Suprapubic skin (tissue), 4 donors: Measurements from ENCODE around the gene TSPYL2. TPM values are rescaled to one million over a fixed set of nuclear protein-coding genes. Genes with fewer than 3 reads are reported as not detected.

ENCODE experiments used
- DNase-seq, 2 donors: peaks; one replicate each; pipeline ENCODE4 v3.0.0-alpha.2; 2019; ENCODE audit warnings: low spot score in 2 of 2
- H3K27ac ChIP-seq: fragments of 200-600 bp; sonication (generic); one replicate; pipeline ENCODE4 v1.5.1; 2019
- H3K27me3 ChIP-seq: fragments of 200-600 bp; sonication (generic); one replicate; pipeline ENCODE4 v1.5.1; 2019
- H3K36me3 ChIP-seq: fragments of 200-600 bp; sonication (generic); one replicate; pipeline ENCODE4 v1.5.1; 2019
- H3K4me1 ChIP-seq: fragments of 200-600 bp; sonication (generic); one replicate; pipeline ENCODE4 v1.5.1; 2019
- H3K4me3 ChIP-seq: fragments of 200-600 bp; sonication (generic); one replicate; pipeline ENCODE4 v1.5.1; 2019; ENCODE audit warnings: mild to moderate bottlenecking
- H3K9me3 ChIP-seq: fragments of 200-600 bp; sonication (generic); one replicate; pipeline ENCODE4 v1.5.1; 2019
- CTCF ChIP-seq, 2 donors: fragments of 200-600 bp in 1 of 2; fragments of 450-650 bp in 1 of 2; sonication (generic) in 1 of 2; IDR thresholded peaks; one replicate each; pipeline ENCODE4 v1.5.1; 2016 to 2019; ENCODE audit warnings: antibody characterized with exemption in 2 of 2, mild to moderate bottlenecking in 1 of 2, moderate library complexity in 1 of 2
- EP300 ChIP-seq: sonication (generic); formaldehyde crosslinking; IDR thresholded peaks from one replicate; pipeline ENCODE4 v1.6.1; 2017; ENCODE audit warnings: antibody characterized with exemption
- POLR2A ChIP-seq, 2 donors: fragments of 450-650 bp; IDR thresholded peaks; one replicate each; pipeline ENCODE4 v1.6.1; 2017; ENCODE audit warnings: antibody characterized with exemption in 2 of 2, mild to moderate bottlenecking in 2 of 2, moderate library complexity in 2 of 2
- POLR2AphosphoS5 ChIP-seq, 3 donors: sonication (generic); formaldehyde crosslinking; IDR thresholded peaks; one replicate each; pipeline ENCODE4 v1.6.1; 2017; ENCODE audit warnings: antibody characterized with exemption in 3 of 3
- WGBS: methylation state at CpG from one replicate; pipeline ENCODE4 v1.1.5; 2018; 5-methylcytosine and 5-hydroxymethylcytosine counted together
- total RNA-seq, 4 donors: library from RNA; depleted of rRNA; stranded (reverse); fragments of >200 nt; gene quantifications; one replicate each; pipeline ENCODE4 v1.1.0, GENCODE V29; 2016

The TSPYL2 gene
- total RNA-seq, 4 donors from 2014 or later: 29.4 to 60.7 (median 48.4) TPM

GRCh38 chrX:53114864-53115549 lies 32.8 kb downstream of the TSPYL2 start:
- no peak for TF ChIP-seq CTCF (IDR thresholded peaks at IDR 0.05)
- no peak for TF ChIP-seq POLR2AphosphoS5 (IDR thresholded peaks at IDR 0.05)
- TF ChIP-seq POLR2A (IDR thresholded peaks at IDR 0.05): no peak
- TF ChIP-seq EP300: no peak
- DNase-seq: no peak
- Histone ChIP-seq H3K9me3 (no peaks in the 10 kb centered on the region), H3K27ac (no peak overlapping the region), H3K4me1 (peaks cover 8% of the 10 kb centered on the region), H3K27me3 (no peaks in the 10 kb centered on the region), H3K36me3 (no peaks in the 10 kb centered on the region), H3K4me3 (no peak overlapping the region)
- 90% methylated on average over 2 of the region's 6 CpGs for WGBS

DNA sequence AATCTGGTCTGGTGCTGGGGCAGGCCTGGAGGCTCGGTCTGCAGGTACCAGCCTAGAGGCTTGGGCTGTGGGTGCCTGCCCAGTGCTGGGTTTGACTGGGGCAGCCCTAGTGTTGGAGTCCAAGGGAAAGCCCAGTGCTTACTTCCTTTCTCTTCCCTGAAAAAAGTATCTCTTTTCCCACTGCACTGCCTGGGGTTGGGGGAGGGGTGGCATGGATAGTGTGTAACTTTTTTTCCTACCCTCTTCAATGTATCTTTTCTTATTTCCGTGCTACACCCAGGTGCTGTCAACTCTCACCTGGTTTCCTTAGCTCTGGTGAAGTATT lies 33.3 kb downstream of the TSPYL2 start:
- H3K27me3 ChIP-seq: no peaks in the 10 kb centered on the region
- WGBS: 60% methylated on average over 2 of the region's 2 CpGs
- DNase-seq: no peak
- no peaks in the 10 kb centered on the region for H3K9me3 ChIP-seq
- TF ChIP-seq EP300: no peak
- no peak for TF ChIP-seq POLR2A (IDR thresholded peaks at IDR 0.05)
- no peak for TF ChIP-seq POLR2AphosphoS5 (IDR thresholded peaks at IDR 0.05)
- TF ChIP-seq CTCF (IDR thresholded peaks at IDR 0.05): no peak
- H3K4me1 ChIP-seq: peaks cover 8% of the 10 kb centered on the region
- H3K36me3 ChIP-seq: no peaks in the 10 kb centered on the region
- no peak overlapping the region for H3K27ac ChIP-seq
- H3K4me3 ChIP-seq: peak overlapping the region; percentile 16

GRCh38 chrX:53116101-53116500 lies 33.9 kb downstream of the TSPYL2 start:
- H3K36me3 ChIP-seq: no peaks in the 10 kb centered on the region
- H3K4me3 ChIP-seq: peak overlapping the region; percentile 16
- H3K27me3 ChIP-seq: no peaks in the 10 kb centered on the region
- peaks cover 8% of the 10 kb centered on the region for H3K4me1 ChIP-seq
- H3K27ac ChIP-seq: peak overlapping the region; percentile 38
- 56% methylated on average over 3 of the region's 3 CpGs for WGBS
- no peaks in the 10 kb centered on the region for H3K9me3 ChIP-seq
- no peak for DNase-seq
- TF ChIP-seq POLR2AphosphoS5 (IDR thresholded peaks at IDR 0.05) (no peak), POLR2A (IDR thresholded peaks at IDR 0.05) (no peak), CTCF (IDR thresholded peaks at IDR 0.05) (no peak), EP300 (no peak)

DNA sequence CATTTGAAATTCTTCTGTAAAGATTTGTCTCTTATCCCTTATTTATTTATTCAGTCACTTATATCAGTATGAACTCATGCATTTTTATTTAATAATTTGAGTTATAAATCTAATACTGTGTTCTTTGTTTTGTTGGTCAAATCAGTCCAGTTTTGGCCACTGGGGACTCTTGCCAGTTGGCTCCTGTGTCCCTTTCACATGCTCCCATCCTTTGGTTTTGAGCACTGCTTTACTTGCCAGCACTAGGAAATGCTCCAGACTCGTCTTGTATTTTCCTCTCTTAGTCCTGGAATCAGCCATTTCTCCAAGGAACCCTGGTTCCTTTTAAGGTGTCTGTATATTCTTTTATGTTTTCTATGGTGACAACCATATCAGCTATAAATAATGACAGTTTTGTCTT lies 39.8 kb downstream of the TSPYL2 start:
- no peaks in the 10 kb centered on the region for H3K9me3 ChIP-seq
- no peaks in the 10 kb centered on the region for H3K36me3 ChIP-seq
- TF ChIP-seq EP300 (no peak), POLR2A (IDR thresholded peaks at IDR 0.05) (no peak), CTCF (IDR thresholded peaks at IDR 0.05) (no peak), POLR2AphosphoS5 (IDR thresholded peaks at IDR 0.05) (no peak)
- H3K27me3 ChIP-seq: no peaks in the 10 kb centered on the region
- WGBS: 32% methylated on average over 1 of the region's 1 CpG
- no peak overlapping the region for H3K27ac ChIP-seq
- H3K4me1 ChIP-seq: no peaks in the 10 kb centered on the region
- DNase-seq: no peak
- no peak overlapping the region for H3K4me3 ChIP-seq

- H3K9me3 ChIP-seq: no peaks in the 10 kb centered on the region
- no peaks in the 10 kb centered on the region for H3K27me3 ChIP-seq
- no peak overlapping the region for H3K27ac ChIP-seq
- H3K4me1 ChIP-seq: no peaks in the 10 kb centered on the region
- no peak overlapping the region for H3K4me3 ChIP-seq
- no peak for DNase-seq
- H3K36me3 ChIP-seq: no peaks in the 10 kb centered on the region
- TF ChIP-seq POLR2AphosphoS5 (IDR thresholded peaks at IDR 0.05) (no peak), EP300 (no peak)
Measured at GRCh38 chrX:53125506-53125905, 43.3 kb downstream of the TSPYL2 start.

GRCh38 chrX:53126377-53126776 lies 44.2 kb downstream of the TSPYL2 start:
- no peaks in the 10 kb centered on the region for H3K27me3 ChIP-seq
- H3K4me1 ChIP-seq: no peaks in the 10 kb centered on the region
- 91% methylated on average over 2 of the region's 2 CpGs for WGBS
- H3K27ac ChIP-seq: no peak overlapping the region
- TF ChIP-seq EP300 (no peak), CTCF (IDR thresholded peaks at IDR 0.05) (no peak), POLR2A (IDR thresholded peaks at IDR 0.05) (no peak), POLR2AphosphoS5 (IDR thresholded peaks at IDR 0.05) (no peak)
- no peaks in the 10 kb centered on the region for H3K9me3 ChIP-seq
- DNase-seq: no peak
- H3K4me3 ChIP-seq: no peak overlapping the region
- H3K36me3 ChIP-seq: no peaks in the 10 kb centered on the region
